ENCODE measurements around the gene SUSD4.

SUSD4 gene

GRCh38 chr1:223358826-223359225 is 5.2 kb downstream of the SUSD4 start:
- DNase-seq (ENCODE audit: low read depth, low spot score): no peak

- no peak for DNase-seq (ENCODE audit: low read depth, low spot score)
These were observed 8.3 kb downstream of the SUSD4 start for GRCh38 chr1:223355699-223356098.

- no peak for DNase-seq (ENCODE audit: low read depth, low spot score)
These were observed 10.0 kb downstream of the SUSD4 start for GRCh38 chr1:223353939-223354338.

- no peak for DNase-seq (ENCODE audit: low read depth, low spot score)
These were observed 11.0 kb downstream of the SUSD4 start for GRCh38 chr1:223352944-223353343.

- no peak for DNase-seq (ENCODE audit: low read depth, low spot score)
These were observed 13.5 kb downstream of the SUSD4 start for GRCh38 chr1:223350361-223350908.

- DNase-seq (ENCODE audit: low read depth, low spot score): no peak
These were observed 14.7 kb downstream of the SUSD4 start for GRCh38 chr1:223349241-223349640.

- DNase-seq (ENCODE audit: low read depth, low spot score): no peak
These were observed 15.5 kb downstream of the SUSD4 start for GRCh38 chr1:223348439-223348838.

- no peak for DNase-seq (ENCODE audit: low read depth, low spot score)
These were observed 16.4 kb downstream of the SUSD4 start for GRCh38 chr1:223347583-223347982.

GRCh38 chr1:223346311-223346710 is 17.7 kb downstream of the SUSD4 start:
- no peak for DNase-seq (ENCODE audit: low read depth, low spot score)

- no peak for DNase-seq (ENCODE audit: low read depth, low spot score)
These were observed 18.3 kb downstream of the SUSD4 start for GRCh38 chr1:223345720-223346119.

- DNase-seq (ENCODE audit: low read depth, low spot score): no peak
These were observed 19.5 kb downstream of the SUSD4 start for GRCh38 chr1:223344491-223344890.

- no peak for DNase-seq (ENCODE audit: low read depth, low spot score)
These were observed 20.3 kb downstream of the SUSD4 start for GRCh38 chr1:223343692-223344091.

- DNase-seq (ENCODE audit: low read depth, low spot score): no peak
These were observed 22.9 kb downstream of the SUSD4 start for GRCh38 chr1:223341121-223341520.

GRCh38 chr1:223340637-223341036 is 23.3 kb downstream of the SUSD4 start:
- no peak for DNase-seq (ENCODE audit: low read depth, low spot score)

GRCh38 chr1:223339861-223340260 is 24.1 kb downstream of the SUSD4 start:
- DNase-seq (ENCODE audit: low read depth, low spot score): no peak

GRCh38 chr1:223338811-223339746 is 24.9 kb downstream of the SUSD4 start:
- DNase-seq (ENCODE audit: low read depth, low spot score): no peak

- DNase-seq (ENCODE audit: low read depth, low spot score): no peak
These were observed 26.7 kb downstream of the SUSD4 start for GRCh38 chr1:223337174-223337869.

- no peak for DNase-seq (ENCODE audit: low read depth, low spot score)
These were observed 29.8 kb downstream of the SUSD4 start for GRCh38 chr1:223334156-223334555.

GRCh38 chr1:223332997-223333396 is 31.0 kb downstream of the SUSD4 start:
- no peak for DNase-seq (ENCODE audit: low read depth, low spot score)

GRCh38 chr1:223331929-223332328 is 32.0 kb downstream of the SUSD4 start:
- no peak for DNase-seq (ENCODE audit: low read depth, low spot score)

- DNase-seq (ENCODE audit: low read depth, low spot score): no peak
These were observed 32.7 kb downstream of the SUSD4 start for GRCh38 chr1:223331301-223331700.

- DNase-seq (ENCODE audit: low read depth, low spot score): no peak
These were observed 33.5 kb downstream of the SUSD4 start for GRCh38 chr1:223330466-223330865.

Data from activated CD4-positive, CD25-positive, alpha-beta regulatory T cell treated with anti-CD3 and anti-CD28 coated beads, Interleukin-2, amount 50 U/mL, for 16 hours (primary cell).